GM23338 (cell line): ENCODE results near the gene DNTTIP2.
"Not testable (repeated sequence)": the region's sequence is repeated elsewhere in the genome, so short reads cannot be mapped to it uniquely, and the experiment has no call there.

Source experiments
- CREB1 ChIP-seq: fragments of 250-450 bp; sonication (Bioruptor Pico); IDR thresholded peaks from 2 replicates; pipeline ENCODE4 v1.5.0; 2020; ENCODE audit warnings: low read depth, mild to moderate bottlenecking, moderate library complexity
- EZH2 ChIP-seq: fragments of 200-600 bp; sonication (generic); IDR thresholded peaks from one replicate; pipeline ENCODE4 v1.8.0; 2017; ENCODE audit warnings: antibody characterized with exemption, mild to moderate bottlenecking, low read depth; ENCODE audit not compliant: unreplicated experiment
- EZH2phosphoT487 ChIP-seq: fragments of 200-600 bp; sonication (generic); IDR thresholded peaks from one replicate; pipeline ENCODE4 v1.8.1; 2018; ENCODE audit warnings: antibody characterized with exemption; ENCODE audit not compliant: unreplicated experiment
- JUNB ChIP-seq: IDR thresholded peaks from one replicate; pipeline ENCODE4 v1.6.1; 2016; ENCODE audit warnings: antibody characterized with exemption; ENCODE audit not compliant: unreplicated experiment
- POLR2AphosphoS5 ChIP-seq: IDR thresholded peaks from 2 replicates; pipeline ENCODE4 v1.6.1; 2016; ENCODE audit warnings: antibody characterized with exemption, low read depth
- STAT1 ChIP-seq: IDR thresholded peaks from one replicate; pipeline ENCODE4 v1.6.1; 2016; ENCODE audit warnings: antibody characterized with exemption; ENCODE audit not compliant: unreplicated experiment
- ZNF114 ChIP-seq: fragments of 250-450 bp; sonication (Bioruptor Pico); IDR thresholded peaks from 2 replicates; pipeline ENCODE4 v1.5.0; 2020; ENCODE audit warnings: mild to moderate bottlenecking, moderate library complexity
- TF ChIP-seq, protein P1 (sequence below), 2 experiments: fragments of 200-600 bp in 1 of 2; sonication (generic) in 1 of 2; conservative IDR thresholded peaks; 2 replicates each; pipeline versions ENCODE4 v1.5.1 to v1.6.1; 2016 to 2017; ENCODE audit warnings: antibody characterized with exemption in 2 of 2, low read depth in 2 of 2, mild to moderate bottlenecking in 2 of 2, moderate library complexity in 1 of 2
- TF ChIP-seq, protein P2 (sequence below): IDR thresholded peaks from 2 replicates; pipeline ENCODE4 v1.6.1; 2016; ENCODE audit warnings: antibody characterized with exemption

DNA sequence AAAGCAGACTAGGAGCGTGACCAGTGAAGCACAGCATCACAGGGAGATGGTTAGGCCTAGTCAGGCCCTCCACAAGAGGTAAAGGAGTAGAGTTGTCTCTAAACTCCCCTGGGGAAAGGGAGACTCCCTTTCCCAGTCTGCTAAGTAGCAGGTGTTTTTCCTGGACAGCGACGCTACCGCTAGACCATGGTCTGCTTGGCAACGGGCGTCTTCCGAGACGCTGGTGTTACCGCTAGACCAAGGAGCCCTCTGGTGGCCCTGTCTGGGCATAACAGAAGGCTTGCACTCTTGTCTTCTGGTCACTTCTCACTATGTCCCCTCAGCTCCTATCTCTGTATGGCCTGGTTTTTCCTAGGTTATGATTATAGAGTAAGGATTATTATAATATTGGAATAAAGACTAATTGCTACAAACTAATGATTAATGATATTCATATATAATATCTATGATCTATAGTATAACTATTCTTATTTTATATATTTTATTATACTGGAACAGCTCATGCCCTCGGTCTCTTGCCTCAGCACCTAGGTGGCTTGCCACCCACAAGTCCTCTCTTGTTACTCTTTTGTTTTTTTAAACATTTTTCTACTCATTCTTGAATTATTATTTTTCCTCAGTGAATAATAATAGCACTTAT is 28.2 kb downstream of the DNTTIP2 start:
- TF ChIP-seq, protein P1, sequence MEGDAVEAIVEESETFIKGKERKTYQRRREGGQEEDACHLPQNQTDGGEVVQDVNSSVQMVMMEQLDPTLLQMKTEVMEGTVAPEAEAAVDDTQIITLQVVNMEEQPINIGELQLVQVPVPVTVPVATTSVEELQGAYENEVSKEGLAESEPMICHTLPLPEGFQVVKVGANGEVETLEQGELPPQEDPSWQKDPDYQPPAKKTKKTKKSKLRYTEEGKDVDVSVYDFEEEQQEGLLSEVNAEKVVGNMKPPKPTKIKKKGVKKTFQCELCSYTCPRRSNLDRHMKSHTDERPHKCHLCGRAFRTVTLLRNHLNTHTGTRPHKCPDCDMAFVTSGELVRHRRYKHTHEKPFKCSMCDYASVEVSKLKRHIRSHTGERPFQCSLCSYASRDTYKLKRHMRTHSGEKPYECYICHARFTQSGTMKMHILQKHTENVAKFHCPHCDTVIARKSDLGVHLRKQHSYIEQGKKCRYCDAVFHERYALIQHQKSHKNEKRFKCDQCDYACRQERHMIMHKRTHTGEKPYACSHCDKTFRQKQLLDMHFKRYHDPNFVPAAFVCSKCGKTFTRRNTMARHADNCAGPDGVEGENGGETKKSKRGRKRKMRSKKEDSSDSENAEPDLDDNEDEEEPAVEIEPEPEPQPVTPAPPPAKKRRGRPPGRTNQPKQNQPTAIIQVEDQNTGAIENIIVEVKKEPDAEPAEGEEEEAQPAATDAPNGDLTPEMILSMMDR (conservative IDR thresholded peaks at IDR 0.05; ENCODE audit: low read depth in 2 of 2) = peak; percentile 68 to 69
- not testable (repeated sequence) for TF ChIP-seq EZH2; EZH2phosphoT487; POLR2AphosphoS5; STAT1; JUNB; ZNF114 (CRISPR knock-in tag); CREB1 (CRISPR knock-in tag)
- TF ChIP-seq, protein P2, sequence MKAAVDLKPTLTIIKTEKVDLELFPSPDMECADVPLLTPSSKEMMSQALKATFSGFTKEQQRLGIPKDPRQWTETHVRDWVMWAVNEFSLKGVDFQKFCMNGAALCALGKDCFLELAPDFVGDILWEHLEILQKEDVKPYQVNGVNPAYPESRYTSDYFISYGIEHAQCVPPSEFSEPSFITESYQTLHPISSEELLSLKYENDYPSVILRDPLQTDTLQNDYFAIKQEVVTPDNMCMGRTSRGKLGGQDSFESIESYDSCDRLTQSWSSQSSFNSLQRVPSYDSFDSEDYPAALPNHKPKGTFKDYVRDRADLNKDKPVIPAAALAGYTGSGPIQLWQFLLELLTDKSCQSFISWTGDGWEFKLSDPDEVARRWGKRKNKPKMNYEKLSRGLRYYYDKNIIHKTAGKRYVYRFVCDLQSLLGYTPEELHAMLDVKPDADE = not testable (repeated sequence)
